ENCODE data around the gene IDH2.

The IDH2 gene

GRCh38 chr15:90084876-90085423 is 17.3 kb downstream of the IDH2 start (continued):
- no peak for TF ChIP-seq PATZ1 (tag by site-specific recombination; IDR thresholded peaks at IDR 0.05)
- TF ChIP-seq ZNF362 (tag by site-specific recombination; IDR thresholded peaks at IDR 0.05): no peak
- TF ChIP-seq ZNF473 (tag by site-specific recombination; IDR thresholded peaks at IDR 0.05): no peak
- no peak for TF ChIP-seq KLF1 (tag by site-specific recombination; IDR thresholded peaks at IDR 0.05)
- no peak for TF ChIP-seq KLF16 (tag by site-specific recombination; IDR thresholded peaks at IDR 0.05)
- no peak for TF ChIP-seq ZNF555 (tag by site-specific recombination; conservative IDR thresholded peaks at IDR 0.05)
- no peak for TF ChIP-seq ZNF585B (tag by site-specific recombination; IDR thresholded peaks at IDR 0.05)
- TF ChIP-seq, protein P1, sequence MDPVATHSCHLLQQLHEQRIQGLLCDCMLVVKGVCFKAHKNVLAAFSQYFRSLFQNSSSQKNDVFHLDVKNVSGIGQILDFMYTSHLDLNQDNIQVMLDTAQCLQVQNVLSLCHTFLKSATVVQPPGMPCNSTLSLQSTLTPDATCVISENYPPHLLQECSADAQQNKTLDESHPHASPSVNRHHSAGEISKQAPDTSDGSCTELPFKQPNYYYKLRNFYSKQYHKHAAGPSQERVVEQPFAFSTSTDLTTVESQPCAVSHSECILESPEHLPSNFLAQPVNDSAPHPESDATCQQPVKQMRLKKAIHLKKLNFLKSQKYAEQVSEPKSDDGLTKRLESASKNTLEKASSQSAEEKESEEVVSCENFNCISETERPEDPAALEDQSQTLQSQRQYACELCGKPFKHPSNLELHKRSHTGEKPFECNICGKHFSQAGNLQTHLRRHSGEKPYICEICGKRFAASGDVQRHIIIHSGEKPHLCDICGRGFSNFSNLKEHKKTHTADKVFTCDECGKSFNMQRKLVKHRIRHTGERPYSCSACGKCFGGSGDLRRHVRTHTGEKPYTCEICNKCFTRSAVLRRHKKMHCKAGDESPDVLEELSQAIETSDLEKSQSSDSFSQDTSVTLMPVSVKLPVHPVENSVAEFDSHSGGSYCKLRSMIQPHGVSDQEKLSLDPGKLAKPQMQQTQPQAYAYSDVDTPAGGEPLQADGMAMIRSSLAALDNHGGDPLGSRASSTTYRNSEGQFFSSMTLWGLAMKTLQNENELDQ (tag by site-specific recombination; IDR thresholded peaks at IDR 0.05; ENCODE audit: low read depth): no peak
- TF ChIP-seq ZNF560 (tag by site-specific recombination; IDR thresholded peaks at IDR 0.05; ENCODE audit: borderline replicate concordance): no peak
- no peak for TF ChIP-seq PRDM4 (tag by site-specific recombination; IDR thresholded peaks at IDR 0.05)
- TF ChIP-seq ZNF335 (tag by site-specific recombination; conservative IDR thresholded peaks at IDR 0.05): no peak
- TF ChIP-seq, protein P2, sequence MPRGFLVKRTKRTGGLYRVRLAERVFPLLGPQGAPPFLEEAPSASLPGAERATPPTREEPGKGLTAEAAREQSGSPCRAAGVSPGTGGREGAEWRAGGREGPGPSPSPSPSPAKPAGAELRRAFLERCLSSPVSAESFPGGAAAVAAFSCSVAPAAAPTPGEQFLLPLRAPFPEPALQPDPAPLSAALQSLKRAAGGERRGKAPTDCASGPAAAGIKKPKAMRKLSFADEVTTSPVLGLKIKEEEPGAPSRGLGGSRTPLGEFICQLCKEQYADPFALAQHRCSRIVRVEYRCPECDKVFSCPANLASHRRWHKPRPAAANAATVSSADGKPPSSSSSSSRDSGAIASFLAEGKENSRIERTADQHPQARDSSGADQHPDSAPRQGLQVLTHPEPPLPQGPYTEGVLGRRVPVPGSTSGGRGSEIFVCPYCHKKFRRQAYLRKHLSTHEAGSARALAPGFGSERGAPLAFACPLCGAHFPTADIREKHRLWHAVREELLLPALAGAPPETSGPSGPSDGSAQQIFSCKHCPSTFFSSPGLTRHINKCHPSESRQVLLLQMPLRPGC (tag by site-specific recombination; IDR thresholded peaks at IDR 0.05): no peak
- TF ChIP-seq ZNF26 (tag by site-specific recombination; IDR thresholded peaks at IDR 0.05): no peak

DNA sequence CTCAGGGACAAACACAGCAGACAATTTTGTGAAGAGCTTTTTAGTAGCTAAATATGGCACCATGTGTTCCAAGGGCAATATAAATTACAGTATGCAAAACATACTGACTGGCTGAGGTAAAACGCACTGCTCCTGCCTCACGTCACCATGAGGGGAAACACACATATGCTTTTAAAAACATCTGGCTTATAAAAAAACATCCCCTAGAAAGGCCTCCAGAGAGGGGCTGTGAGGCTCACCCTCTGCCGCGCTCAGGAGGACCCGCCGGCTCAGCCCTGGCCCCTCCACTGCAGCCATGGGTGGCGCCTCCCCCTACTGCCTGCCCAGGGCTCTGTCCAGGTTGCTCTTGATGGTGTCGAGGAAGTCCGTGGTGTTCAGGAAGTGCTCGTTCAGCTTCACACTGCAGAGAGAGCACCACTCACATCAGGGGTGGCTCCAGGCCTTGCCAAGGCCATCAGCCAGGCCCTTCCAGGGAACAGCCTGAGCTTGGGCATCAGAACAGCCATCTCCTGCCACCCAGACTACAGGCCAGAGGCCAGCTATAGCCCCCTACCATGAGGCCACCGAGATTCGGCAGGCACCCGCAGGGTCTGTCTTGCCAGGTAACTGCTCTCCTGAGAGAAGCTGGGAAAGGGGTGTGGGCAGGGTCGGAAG is 18.2 kb downstream of the IDH2 start:
- ChIA-PET POLR2A (interaction anchor here (1.0 to 1.4 kb wide), 2 partner anchors 19 to 185 kb away, joined by 3 to 4 read pairs; partner anchors contain the start of gene IDH2), CTCF (interaction anchor here (0.6 to 2.2 kb wide), 7 partner anchors 9 to 323 kb away, joined by 3 to 13 read pairs (median 3); no protein-coding TSS in a partner anchor)
- H3K4me3 ChIP-seq (ENCODE audit: low read depth, low read length): no peak overlapping the region
- peaks cover 8 to 42% of the 10 kb centered on the region in 2 experiments; a peak in 2 of 3 replicates for H3K36me3 ChIP-seq (ENCODE audit: control insufficient read depth in 2 of 2, insufficient read depth in 1 of 2, low read length in 2 of 2)
- no peak overlapping the region for H3K27ac ChIP-seq (ENCODE audit: extremely low read depth, low read depth, low read length)
- no peaks in the 10 kb centered on the region for H3K4me1 ChIP-seq (ENCODE audit: control insufficient read depth, insufficient read depth, low read length)
- H3K9me3 ChIP-seq (ENCODE audit: control insufficient read depth, insufficient read depth, low read depth, low read length): no peaks in the 10 kb centered on the region
- TF ChIP-seq ZNF362 (tag by site-specific recombination; IDR thresholded peaks at IDR 0.05) (no peak), ZNF341 (tag by site-specific recombination; IDR thresholded peaks at IDR 0.05; ENCODE audit: low read depth) (peak; percentile 68), GLIS2 (tag by site-specific recombination; IDR thresholded peaks at IDR 0.05) (peak; percentile 4; the same call in 1 of the 2 replicates), ZNF248 (tag by site-specific recombination; IDR thresholded peaks at IDR 0.05) (no peak)
- TF ChIP-seq, protein P3, sequence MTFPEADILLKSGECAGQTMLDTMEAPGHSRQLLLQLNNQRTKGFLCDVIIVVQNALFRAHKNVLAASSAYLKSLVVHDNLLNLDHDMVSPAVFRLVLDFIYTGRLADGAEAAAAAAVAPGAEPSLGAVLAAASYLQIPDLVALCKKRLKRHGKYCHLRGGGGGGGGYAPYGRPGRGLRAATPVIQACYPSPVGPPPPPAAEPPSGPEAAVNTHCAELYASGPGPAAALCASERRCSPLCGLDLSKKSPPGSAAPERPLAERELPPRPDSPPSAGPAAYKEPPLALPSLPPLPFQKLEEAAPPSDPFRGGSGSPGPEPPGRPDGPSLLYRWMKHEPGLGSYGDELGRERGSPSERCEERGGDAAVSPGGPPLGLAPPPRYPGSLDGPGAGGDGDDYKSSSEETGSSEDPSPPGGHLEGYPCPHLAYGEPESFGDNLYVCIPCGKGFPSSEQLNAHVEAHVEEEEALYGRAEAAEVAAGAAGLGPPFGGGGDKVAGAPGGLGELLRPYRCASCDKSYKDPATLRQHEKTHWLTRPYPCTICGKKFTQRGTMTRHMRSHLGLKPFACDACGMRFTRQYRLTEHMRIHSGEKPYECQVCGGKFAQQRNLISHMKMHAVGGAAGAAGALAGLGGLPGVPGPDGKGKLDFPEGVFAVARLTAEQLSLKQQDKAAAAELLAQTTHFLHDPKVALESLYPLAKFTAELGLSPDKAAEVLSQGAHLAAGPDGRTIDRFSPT (tag by site-specific recombination; IDR thresholded peaks at IDR 0.05): no peak
